GM23338 (cell line): Measurements from ENCODE around the gene ABCD1.

Experiments
- EZH2 ChIP-seq: fragments of 200-600 bp; sonication (generic); IDR thresholded peaks from one replicate; pipeline ENCODE4 v1.8.0; 2017; ENCODE audit warnings: antibody characterized with exemption, mild to moderate bottlenecking, low read depth; ENCODE audit not compliant: unreplicated experiment
- TF ChIP-seq, protein P1 (sequence below), 2 experiments: fragments of 200-600 bp in 1 of 2; sonication (generic) in 1 of 2; conservative IDR thresholded peaks; 2 replicates each; pipeline versions ENCODE4 v1.5.1 to v1.6.1; 2016 to 2017; ENCODE audit warnings: antibody characterized with exemption in 2 of 2, low read depth in 2 of 2, mild to moderate bottlenecking in 2 of 2, moderate library complexity in 1 of 2
- TF ChIP-seq, protein P2 (sequence below): IDR thresholded peaks from one replicate; pipeline ENCODE4 v1.6.1; 2018; ENCODE audit warnings: antibody characterized with exemption; ENCODE audit not compliant: unreplicated experiment

DNA sequence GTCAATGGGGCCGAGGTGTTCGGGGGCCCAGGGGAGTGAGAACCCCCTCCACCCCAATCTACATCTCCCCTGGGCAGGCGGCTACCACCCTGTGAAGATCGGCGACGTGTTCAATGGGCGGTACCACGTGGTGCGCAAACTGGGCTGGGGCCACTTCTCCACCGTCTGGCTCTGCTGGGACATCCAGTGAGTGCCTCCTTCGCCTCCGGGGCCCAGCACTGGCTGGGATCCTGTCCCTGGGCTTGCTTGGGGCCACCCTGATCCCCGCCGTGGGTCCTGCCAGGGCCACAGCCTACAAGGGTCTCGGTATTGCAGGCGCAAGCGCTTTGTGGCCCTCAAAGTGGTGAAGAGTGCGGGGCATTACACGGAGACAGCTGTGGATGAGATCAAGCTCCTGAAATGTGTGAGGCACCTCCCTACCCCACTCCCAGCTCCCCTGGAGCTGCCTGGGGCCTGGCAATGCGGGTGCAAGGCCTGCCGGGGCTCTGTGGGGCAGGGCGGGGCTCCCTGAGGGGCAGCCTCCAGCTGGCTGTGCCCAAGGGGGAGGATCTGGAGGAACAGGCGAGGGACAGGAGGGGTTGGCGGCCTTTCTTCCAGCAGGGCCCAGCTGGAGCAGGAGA, 56.9 kb downstream of the ABCD1 start:
- no peak for TF ChIP-seq EZH2
- TF ChIP-seq, protein P1, sequence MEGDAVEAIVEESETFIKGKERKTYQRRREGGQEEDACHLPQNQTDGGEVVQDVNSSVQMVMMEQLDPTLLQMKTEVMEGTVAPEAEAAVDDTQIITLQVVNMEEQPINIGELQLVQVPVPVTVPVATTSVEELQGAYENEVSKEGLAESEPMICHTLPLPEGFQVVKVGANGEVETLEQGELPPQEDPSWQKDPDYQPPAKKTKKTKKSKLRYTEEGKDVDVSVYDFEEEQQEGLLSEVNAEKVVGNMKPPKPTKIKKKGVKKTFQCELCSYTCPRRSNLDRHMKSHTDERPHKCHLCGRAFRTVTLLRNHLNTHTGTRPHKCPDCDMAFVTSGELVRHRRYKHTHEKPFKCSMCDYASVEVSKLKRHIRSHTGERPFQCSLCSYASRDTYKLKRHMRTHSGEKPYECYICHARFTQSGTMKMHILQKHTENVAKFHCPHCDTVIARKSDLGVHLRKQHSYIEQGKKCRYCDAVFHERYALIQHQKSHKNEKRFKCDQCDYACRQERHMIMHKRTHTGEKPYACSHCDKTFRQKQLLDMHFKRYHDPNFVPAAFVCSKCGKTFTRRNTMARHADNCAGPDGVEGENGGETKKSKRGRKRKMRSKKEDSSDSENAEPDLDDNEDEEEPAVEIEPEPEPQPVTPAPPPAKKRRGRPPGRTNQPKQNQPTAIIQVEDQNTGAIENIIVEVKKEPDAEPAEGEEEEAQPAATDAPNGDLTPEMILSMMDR (conservative IDR thresholded peaks at IDR 0.05; ENCODE audit: low read depth in 2 of 2), result no peak
- TF ChIP-seq, protein P2, sequence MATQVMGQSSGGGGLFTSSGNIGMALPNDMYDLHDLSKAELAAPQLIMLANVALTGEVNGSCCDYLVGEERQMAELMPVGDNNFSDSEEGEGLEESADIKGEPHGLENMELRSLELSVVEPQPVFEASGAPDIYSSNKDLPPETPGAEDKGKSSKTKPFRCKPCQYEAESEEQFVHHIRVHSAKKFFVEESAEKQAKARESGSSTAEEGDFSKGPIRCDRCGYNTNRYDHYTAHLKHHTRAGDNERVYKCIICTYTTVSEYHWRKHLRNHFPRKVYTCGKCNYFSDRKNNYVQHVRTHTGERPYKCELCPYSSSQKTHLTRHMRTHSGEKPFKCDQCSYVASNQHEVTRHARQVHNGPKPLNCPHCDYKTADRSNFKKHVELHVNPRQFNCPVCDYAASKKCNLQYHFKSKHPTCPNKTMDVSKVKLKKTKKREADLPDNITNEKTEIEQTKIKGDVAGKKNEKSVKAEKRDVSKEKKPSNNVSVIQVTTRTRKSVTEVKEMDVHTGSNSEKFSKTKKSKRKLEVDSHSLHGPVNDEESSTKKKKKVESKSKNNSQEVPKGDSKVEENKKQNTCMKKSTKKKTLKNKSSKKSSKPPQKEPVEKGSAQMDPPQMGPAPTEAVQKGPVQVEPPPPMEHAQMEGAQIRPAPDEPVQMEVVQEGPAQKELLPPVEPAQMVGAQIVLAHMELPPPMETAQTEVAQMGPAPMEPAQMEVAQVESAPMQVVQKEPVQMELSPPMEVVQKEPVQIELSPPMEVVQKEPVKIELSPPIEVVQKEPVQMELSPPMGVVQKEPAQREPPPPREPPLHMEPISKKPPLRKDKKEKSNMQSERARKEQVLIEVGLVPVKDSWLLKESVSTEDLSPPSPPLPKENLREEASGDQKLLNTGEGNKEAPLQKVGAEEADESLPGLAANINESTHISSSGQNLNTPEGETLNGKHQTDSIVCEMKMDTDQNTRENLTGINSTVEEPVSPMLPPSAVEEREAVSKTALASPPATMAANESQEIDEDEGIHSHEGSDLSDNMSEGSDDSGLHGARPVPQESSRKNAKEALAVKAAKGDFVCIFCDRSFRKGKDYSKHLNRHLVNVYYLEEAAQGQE, result no peak
